ENCODE data around the gene TCF7L2.

TCF7L2 gene

DNA sequence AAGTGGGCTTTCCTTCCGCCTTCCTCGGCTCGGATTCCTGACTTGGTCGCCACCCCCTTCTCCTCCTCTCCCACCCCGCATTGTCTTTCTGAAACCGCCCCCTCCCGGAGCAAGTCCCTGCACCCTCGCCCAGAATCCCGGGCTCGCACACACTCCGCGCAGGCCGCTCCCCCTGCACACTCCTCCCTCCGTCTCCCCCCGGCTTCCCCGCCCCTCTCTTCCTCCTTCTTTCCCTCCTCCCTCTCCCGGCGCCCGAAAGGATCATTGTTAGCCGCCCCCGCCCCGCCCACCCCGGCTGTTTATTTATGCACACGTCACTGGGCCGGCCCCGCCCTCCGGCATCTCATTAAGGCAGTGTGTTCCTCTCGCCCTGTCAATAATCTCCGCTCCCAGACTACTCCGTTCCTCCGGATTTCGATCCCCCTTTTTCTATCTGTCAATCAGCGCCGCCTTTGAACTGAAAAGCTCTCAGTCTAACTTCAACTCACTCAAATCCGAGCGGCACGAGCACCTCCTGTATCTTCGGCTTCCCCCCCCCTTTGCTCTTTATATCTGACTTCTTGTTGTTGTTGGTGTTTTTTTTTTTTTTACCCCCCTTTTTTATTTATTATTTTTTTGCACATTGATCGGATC is at the start of gene TCF7L2:
TSS of gene TCF7L2 (plus strand) at position 373 of the 633 bp plus-strand sequence. CDS start 510 bp downstream, outside the sequence.
- DNase-seq: peak; percentile 71

DNA sequence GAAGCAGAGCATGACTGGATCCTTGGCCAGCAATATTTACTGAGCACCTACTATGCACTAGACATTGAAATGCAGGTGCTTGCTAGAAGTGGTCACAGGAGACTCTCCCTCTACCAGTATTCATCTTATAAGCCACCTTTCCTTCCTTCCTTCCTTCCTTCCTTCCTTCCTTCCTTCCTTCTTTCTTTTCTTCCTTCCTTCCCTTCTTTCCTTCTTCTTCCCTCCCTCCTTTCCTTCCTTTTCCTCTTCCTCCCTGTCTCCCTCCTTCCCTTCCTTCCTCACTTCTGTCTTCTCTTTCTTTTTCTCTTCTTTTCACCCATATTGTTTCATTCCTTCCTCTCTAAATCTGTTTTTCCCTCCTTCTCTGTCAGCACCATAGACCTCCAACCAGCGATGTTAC is 47.3 kb upstream of the TCF7L2 start:
- no peak for DNase-seq

DNA sequence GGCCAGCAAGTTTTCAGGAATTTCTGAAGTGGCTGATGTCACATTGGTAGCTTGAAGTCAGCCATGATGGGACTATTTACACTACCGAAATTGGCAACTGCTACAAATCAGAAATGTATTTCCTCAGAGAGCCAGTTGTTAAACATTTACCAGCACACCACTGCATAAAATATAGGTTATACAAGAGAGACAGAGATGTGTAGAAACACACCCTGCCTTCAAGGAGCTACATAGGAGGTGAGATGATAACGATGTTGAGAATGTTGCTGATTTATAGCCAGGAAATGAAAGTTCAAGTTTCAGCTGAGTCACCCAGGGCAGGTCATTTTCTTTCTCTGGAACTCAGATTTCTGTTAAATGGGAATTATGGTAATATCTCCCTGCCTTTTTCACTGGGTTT is 46.0 kb upstream of the TCF7L2 start:
- DNase-seq: no peak

DNA sequence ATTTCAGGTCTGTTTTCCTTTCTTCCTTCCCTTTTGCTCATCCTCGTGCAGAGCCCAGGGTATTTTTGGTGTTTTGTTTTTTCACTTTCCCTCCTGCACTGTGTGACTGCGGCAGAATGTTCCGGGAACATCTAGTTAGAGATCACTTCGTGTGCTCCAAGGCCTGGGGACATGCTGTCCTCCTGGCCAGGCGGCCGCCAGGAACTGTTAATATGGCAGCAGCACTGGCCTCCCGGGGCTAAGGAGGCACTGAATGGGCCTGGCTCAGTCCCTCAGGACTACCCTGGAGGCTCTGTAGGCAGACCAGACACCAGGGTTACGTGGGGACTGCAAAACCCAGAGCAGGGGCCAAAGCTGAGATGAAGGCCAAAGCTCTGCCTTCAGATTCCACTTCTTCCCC is 43.1 kb upstream of the TCF7L2 start:
- DNase-seq: no peak

DNA sequence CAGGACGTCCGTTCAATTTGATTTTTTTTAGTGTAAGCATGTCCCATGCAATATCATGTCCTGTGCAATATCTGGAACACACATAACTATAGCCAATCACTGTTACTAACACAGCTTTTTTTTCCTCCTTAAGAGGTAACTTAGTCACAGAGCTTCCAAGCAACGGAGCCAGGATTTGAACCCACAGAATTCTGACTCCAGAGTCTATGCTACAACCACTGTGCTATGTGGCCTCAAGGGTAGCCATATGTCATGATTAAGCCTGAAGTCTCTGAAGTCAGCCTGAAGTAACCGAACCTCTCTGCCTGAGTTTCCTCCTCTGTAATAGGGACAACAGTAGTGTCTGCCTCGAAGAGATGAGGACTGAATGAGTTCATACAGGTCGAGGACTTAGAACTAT is 42.2 kb upstream of the TCF7L2 start:
- DNase-seq: no peak

DNA sequence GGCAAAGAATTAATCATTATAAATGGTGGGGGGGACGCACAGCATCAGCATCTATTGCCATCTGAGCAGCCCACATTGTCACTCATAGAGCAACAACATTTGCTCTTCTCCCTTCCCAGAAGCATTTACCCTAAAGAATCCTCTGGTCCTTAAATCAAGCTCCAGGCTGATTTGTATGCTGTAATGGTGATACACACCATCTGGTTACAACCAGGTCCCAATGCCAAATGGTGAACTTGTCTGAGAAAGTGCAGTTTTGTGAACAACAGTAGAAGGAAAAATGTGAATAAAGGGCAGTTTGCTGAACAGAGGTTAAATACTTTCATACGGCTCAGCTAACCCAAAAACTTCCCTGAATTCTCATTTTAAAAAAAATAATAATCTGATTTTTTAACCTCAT is 38.8 kb upstream of the TCF7L2 start:
- DNase-seq: no peak

DNA sequence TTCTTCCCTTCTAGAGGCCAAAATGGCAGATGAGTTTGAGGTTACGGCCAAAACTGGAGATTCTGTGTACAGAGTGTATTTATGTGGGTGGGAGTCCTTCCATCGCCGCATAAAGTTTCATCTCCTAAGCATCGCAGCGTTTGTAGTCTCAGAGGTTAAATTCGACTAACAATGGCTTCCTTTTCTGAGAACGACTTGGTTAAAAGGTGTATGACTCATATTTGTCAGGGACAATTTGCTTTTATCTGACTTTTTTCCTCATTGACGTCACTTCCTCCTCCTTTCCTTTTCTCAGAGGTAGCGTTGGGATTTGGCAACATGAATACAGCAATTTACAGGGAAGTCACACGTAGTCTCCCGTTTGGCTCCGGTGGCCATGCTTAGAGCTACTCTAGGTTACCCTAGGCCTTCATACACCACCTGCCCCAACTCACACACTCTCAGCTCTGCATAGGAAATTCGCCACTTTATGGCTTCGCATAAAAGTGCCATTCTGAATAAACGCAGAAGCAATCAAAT is 37.6 kb upstream of the TCF7L2 start:
- DNase-seq: no peak

DNA sequence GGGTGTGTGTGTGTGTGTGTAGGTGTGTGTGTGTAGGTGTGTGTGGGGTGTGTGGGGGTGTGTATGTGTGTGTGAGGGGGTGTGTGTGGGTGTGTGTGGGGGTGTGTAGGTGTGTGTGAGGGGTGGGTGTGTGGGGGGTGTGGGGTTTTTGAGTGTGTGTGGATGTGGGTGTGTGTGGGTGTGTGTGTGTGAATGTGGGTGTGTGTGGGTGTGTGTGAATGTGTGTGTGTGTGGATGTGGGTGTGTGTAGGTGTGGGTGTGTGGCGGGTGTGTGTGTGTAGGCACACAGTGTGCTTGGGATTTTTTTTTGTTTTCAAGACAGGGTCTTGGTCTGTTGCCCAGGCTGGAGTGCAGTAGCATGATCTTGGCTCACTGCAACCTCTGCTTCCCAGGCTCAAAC is 36.8 kb upstream of the TCF7L2 start:
- DNase-seq: no peak

DNA sequence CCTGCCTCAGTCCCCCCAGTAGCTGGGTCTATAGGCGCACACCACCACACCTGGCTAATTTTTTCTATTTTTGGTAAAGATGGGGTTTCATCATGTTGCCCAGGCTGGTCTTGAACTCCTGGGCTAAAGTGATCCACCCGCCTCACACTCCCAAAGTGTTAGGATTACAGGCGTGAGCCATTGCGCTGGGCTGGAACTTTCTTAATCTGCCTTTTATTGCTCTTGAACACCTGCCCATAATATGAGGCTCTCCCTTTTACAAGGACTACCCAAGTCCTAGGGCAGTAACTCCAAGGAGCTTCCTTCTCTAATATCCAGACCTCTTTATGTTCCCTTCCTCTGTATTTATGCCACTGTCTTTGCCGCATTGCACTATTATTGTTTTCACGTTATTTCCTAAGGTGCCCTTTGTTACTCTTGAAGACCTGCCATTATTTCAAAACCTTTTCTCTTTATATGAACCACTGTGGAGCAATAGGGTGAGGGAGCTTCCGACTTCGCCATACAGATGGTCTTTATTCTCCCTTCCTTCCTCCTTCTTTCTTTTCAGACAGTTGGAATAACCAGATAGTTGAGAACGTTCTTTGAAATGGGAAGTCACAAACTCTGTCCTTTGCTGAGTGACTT is 36.3 kb upstream of the TCF7L2 start:
- no peak for DNase-seq

DNA sequence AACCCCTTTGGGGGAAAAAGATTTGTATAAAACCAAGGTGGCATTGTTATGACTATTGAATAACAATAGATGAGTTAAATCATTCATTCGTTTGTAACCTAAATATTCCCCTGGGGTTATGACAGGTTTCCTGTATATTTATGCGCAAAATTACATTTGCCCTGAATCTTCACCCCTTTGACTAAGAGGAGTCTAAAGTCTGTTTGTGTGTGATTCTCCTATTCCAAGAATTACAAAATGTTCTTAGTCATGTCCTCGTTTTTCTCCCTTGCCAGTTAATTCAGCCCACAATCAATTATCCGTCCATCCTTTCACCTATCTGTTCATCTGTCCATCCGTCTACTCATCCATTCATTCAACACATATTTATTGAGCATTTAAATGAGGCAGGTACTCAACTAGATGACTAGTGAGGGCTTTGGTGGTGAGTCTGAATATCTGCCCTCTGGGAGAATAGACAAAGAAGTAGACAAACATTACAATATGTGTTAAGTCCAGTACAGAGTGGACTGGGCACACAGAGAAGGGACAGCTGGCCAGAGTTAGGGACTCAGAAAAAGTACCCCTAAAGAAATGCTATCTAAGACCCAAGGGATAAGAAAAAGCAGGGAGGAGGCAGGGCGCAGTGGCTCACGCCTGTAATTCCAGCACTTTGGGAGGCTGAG is 35.6 kb upstream of the TCF7L2 start:
- DNase-seq: no peak

DNA sequence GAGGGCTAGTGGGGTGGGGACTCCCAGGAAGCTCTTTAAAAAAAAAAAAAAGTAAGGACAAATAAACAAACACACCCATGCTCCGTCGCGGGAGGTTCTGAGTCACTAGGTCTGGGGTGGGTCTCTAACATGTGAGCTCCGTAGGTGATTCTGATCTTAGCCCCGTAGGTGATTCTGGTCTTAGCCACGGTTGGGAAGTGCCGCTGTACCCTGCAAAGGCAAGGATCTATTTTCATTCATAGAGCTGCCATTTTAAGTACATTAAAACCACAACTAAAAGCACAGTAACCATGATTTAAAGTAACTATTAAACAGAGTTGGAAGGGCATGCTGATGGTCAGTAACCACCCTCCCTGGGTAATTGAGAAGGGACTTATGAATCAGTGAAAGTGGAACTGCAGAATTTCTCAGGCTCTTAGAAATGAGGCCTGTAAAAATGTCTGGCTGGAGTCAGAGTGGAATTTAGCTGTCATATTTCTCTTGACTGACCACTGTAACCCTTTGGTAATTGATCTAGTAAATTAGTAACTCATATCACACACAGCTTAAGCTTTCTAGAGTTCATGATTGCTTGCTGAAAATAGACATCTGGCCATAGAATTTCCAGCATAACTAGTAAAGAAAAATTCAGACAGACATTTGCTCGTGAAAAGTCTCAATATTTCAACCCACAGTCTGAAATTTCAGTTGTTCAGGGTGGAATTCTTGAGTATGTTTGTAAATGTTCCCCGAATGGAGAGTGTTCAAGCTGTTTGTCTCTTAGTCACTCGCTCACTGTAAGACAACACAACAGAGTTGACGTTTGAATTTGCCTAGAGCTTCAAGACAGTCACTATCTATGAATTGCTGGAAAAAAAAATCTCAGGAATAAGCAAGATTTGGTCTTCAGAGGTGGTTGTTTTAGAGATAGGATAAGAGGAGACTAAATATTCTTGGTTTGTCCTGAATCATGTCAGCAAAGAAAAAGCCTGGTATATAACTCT is 34.2 kb upstream of the TCF7L2 start:
- DNase-seq: no peak

DNA sequence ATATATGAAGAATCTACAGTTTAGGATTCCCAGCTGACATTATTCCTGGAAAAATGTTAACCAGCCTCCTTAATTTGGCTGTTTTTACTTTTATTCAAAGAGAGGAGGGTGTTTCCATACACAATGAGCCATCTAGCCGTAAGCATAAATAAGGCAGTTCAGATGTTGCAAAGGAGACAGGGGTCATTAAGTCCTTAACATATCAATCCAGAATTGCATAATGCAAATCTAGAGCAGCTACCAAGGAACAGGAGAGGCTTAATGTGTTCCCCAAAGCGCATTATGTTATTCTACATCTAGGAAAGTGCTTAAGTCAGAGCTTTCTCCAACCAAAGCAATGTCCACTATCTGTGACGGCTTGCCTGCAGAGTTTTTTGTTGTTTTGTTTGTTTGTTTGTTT is 32.4 kb upstream of the TCF7L2 start:
- no peak for DNase-seq

DNA sequence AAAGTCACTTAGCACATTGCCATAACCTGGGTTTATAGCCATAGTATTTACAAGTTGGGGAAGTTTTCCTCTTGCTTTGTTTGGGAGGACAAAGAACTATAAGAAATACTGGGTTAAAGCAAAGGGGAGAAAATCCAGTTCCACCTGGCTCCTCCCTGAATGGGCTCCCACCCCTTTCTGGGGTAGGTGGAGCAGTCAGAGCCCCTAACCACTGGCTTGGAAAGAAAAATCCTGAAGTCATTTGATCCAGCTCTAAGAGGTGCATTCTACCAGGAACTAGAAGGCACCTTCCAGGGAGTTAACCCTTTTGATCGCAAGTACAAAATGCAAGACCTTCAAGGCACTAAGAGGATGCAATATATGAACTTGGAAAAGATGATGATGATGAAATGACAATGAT is 31.3 kb upstream of the TCF7L2 start:
- no peak for DNase-seq

DNA sequence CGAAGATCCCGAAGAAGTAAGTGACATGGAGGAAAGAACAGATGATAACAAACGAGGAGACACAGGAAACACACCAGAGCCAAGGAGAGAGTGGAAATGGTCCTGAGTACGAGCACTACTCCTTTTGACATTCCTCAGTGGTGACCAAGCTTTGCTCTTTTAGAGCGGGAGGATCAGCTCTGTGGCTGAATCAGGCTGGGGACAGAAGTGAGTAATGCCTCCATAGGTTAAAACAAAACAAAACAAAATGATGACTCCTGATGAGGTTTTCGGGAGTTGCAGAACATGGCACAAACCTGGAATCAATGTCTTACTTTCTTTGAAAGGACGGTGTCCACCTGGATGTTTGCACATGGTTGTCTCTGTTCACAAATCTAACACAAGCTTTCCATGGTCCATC is 30.3 kb upstream of the TCF7L2 start:
- DNase-seq: no peak

DNA sequence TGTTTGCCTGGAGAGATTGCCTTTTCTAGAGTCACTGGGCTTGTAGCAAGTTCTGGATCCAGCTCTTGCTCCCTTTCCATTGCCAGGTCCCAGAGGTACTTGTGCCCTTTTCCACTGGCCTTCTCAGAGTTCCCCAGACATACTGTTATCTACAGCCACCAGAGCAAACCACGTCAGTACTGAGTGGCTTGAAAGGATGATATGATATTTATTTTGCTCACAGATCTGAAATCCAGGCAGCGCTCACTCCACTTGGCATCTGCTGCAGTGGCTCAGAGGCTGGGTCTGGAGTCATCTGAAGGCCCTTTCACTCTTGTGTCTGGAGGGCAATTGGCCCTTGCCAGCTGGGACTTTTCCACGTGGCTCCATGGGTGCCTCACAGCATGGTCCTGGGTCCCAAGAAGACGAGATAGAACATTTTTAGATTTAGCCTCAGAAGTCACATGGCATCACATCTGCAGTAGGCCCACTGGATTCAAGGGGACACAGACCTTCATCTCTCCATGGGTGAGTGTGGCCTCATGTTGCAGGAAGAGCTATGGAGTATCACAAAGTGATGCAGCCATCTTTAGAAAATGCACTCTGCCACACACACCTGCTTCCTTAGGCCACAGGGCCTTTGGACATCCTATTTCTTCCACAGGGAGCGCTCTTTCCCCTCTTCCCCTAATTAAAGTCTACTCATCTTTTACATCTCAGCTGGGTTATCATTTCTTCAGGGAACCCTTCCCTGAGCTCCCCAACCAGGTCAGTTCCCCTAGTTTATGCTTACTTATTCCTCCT is 22.9 kb upstream of the TCF7L2 start:
- no peak for DNase-seq

DNA sequence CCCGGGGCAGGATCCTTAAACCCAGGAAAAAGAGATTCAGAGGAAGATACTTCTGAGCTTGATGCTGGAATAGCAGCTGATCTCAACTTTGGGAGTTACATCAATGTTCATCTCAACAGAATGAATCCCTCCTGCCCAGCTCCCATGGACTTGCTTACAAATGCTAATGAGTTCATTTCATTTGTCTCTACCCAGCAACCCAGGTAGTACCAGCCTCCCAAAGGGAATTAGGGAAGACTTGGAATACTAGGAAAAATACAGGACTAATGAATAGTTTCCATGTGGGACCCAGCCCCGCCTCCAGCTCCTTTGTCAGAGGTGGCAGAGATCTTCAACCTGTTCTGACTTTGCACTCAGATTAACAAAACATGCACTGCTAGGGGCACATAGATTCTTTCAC is 22.1 kb upstream of the TCF7L2 start:
- DNase-seq: no peak

DNA sequence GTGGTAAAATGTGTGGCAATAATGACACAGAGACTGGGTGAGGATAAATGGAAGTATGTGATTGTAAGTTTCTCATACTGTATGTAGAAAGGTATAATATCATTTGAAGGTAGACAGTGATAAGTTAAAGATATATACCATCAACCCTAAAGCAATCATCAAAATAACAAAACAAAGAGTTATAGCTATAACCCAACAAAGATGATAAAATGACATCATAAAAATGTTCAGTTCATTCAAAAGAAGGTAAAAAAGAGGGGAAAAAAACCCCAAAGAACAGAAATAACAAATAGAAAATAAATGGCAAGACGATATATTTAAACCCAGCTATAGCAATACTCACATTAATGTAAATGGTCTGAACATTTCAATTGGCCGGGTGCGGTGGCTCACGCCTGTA is 17.4 kb upstream of the TCF7L2 start:
- DNase-seq: no peak

DNA sequence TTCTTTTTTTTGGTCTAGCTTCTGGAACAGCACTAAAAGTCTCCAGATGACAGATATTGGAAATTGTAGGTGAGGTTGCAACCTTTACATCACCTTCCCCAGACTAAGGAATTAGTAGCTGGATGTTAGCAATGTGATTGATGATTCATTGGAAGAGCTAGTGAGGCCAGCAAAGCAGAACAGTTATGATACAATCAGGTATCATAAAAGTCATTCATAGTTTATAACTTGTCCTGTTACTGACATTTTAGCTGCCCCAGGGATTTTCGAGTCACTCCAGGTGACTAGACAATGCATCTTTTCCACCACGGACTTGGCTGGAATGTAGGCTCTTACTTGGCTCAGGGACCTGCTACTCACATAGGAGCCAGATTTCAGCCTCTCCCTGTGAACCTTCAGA is 15.9 kb upstream of the TCF7L2 start:
- no peak for DNase-seq

DNA sequence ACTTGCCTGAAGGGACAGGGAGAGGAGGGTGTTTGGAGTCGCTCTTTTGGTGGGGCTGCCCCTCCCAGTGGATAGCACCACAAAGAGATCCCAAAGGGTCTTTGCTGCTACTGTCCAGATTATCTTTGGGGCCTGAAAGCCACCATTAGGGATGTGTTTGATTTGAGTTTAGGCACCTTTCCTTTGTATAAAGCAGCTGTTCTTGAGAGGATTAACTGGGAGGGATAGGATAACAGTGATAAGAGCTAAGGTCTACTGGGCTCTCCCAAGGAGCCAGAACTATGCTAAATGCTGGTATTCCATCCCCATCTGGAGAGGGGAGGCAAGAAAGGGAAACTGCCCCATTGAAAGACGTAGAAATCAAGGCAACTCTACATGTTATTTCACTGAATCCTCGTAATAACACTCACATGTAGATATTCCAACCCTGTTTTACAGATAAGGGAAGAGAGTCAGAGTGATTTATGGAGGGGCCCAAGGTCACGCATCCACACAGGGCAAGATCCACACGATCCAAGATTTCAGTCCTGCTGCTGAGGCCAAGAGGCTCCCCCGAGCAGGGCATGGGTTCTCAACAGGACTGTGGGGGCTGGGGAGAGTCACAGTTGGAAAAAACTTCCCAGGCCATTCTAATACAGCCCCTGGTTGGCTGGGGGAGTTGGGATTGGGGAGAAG is 11.1 kb upstream of the TCF7L2 start:
- no peak for DNase-seq

DNA sequence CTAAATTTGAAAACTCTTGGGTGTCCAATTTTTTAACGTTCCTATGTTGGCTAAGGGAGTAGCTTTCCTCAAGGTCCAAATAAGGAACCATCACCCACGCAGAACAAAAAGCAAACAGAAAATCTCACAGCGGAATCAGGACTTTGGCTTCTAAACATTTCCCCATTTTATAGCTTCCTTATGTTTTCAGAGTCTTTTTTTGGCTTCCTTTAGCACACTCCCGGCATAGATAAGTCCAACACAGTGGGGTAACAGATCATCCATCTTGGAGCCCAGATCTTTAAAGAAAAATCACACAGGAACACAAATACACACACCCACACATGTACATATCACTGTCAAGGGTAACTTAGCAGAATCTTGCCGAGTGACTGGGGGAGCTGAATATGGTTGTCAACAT is 4.2 kb upstream of the TCF7L2 start:
- no peak for DNase-seq

DNA sequence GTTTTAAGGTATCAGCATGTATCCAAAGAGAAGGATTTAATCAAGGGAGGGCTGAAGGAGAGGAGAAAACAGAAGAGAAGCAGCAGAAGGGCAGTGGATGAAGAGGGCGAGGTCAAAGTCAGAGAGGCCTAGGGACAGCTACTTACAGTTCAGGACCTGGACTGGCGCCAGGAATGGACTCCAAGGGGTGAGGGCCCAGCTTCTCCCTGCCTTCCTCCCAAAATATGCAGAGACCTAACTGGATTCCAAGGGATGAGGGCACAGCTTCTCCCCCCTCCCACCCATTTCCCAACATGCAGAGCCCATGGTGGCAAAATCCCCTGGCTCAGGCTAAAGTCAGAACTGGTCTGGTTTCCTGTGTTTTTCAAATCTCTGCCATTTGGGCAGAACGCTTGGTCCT is 3.4 kb upstream of the TCF7L2 start:
- no peak for DNase-seq

DNA sequence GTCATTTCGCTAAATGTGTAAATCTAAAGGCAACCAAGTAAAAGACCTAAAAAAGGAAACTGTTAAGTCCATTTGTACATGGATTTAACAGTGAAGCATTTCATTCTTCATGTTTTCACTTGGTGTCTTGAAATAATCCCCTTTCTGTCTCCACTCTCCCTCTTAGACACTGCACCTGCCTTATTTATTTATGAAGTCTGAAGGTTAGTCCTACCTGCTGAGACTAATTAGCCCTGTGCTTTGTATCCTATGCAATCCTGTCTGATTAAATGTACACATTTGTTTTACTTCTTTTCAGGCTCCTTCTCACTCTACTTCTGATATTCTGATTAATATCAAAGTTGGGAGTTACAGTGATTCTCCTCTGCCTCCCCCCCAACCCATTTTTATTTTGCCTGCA is 1.9 kb upstream of the TCF7L2 start:
- DNase-seq: peak; percentile 5

All from COR-L47 (cell line).